Measurements from ENCODE around the gene RPL28. TPM values are rescaled to one million over a fixed set of nuclear protein-coding genes. Genes with fewer than 3 reads are reported as not detected.

The RPL28 gene
- total RNA-seq, result 153 and 182 TPM in 2 replicates

GRCh38 chr19:55385724-55386492 lies at the start of gene RPL28:
TSS of gene RPL28 (plus strand) at chr19:55385932. CDS start at chr19:55386358, 426 bp downstream.

DNA sequence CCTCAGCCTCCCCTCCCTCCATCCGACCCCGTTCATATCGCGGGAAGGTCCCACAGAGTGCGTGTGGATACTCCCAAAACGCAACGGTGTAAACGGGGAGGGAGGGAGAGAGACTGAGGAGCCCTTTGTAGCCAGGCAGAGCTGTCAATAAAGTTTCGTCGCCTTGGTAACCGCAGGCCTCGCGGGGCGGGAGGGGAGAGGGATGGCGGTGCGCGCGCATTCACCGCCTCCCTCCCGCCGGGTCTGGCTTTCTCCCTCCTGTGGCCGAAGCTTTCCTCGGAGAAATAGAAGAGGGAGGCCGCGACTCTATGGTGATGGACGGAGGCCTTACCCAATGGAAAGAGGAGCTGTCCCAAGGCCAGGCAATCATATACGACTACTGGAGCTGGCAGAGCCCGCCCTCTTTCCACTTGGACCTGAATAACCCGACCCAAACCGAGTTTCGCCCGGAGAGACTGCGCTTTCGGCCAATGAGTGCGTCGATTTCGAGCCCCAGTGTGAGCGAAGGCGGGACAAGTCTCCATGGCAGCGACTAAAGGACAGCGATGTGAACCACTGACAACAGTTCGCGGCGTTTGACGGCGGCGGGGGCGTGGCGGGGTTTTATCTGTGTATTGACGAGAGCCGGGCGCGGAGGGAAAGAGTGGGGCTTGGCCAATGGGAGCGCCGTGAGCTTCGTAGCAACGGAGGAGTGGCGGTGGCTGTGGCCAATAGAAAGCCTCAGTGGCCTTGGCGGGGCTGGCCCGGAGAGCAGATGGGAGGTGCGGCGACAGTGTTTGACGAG lies 46.4 kb upstream of the RPL28 start, which contains the start of gene KMT5C:
Gene KMT5C, plus strand, starts transcription at position 772 of the 784 bp plus-strand sequence. CDS start 2,061 bp downstream, outside the sequence.

DNA sequence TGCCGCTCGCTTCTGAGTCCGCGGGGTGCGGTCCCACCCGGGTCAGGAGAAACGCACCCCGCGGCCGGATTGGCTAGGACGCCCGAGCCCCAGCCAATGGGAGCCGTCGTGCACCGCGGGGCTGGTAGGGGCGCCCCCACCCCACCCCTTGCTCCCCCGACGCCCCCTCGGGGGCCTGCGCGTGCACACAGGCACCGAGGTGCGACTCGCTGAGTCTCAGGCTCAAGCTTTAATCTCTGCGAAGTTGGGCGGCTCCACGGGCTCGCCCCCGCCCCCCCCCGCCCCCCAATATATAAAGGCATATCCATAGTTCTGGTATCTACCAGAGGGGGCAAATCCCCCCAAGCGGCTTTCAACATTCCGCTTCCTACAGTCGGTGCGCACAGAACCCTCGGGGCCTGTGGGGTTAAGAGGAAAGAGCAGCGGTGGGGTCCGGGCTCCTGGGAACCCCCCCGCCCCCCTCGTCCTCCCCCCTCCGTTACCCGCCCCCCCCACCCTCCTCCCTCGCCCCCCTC lies 31.0 kb upstream of the RPL28 start, which contains the start of gene COX6B2:
Gene COX6B2, minus strand, starts transcription at position 22 of the 515 bp plus-strand sequence. CDS start 198 bp downstream, outside the sequence.

GRCh38 chr19:55362990-55363716 lies 22.6 kb upstream of the RPL28 start, which contains the start of gene GARIN5B:
TSS of gene GARIN5B (minus strand) at chr19:55363260. CDS start at chr19:55363066, 194 bp downstream.

DNA sequence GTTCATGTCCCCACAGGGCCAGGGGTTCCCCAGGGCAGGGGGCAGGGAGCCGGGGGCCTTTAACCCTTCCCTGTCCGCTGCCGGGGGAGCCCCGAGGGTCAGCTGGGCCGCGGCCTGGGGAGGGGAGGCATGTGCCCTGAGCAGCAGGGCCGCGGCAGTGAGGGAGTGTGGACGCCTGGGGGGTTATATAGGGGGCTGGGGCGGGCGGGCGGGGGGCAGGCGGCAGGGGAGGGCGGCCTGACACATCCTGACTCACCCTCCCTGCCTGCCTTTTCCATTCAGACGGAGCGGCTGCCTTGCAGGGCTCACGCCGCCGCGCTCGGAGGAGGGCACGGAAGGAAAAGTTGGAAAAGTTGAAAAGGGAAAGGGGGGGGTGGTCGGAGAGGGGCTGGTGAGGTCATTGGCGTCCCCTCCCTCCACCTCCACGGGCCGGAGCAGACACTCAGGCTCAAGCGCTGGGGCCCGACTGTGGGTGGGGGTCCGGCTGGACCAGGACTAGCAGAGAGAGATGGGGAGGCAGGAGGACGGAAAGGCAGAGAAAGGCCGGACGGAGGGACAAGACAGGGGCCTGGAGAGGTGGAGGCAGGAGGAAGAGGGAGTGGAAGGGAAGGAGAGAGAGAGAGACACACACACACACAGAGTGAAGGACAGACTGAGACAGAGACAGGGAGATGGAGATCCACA lies 15.3 kb upstream of the RPL28 start, which contains the start of gene IL11:
Gene IL11, minus strand, starts transcription at position 159 of the 684 bp plus-strand sequence. Its CDS starts 153 bp downstream, at position 6.

GRCh38 chr19:55376241-55376933 lies 9.3 kb upstream of the RPL28 start, which contains the start of gene TMEM190:
TSS of gene TMEM190 (plus strand) at chr19:55376826. CDS start at chr19:55376854, 28 bp downstream.

DNA sequence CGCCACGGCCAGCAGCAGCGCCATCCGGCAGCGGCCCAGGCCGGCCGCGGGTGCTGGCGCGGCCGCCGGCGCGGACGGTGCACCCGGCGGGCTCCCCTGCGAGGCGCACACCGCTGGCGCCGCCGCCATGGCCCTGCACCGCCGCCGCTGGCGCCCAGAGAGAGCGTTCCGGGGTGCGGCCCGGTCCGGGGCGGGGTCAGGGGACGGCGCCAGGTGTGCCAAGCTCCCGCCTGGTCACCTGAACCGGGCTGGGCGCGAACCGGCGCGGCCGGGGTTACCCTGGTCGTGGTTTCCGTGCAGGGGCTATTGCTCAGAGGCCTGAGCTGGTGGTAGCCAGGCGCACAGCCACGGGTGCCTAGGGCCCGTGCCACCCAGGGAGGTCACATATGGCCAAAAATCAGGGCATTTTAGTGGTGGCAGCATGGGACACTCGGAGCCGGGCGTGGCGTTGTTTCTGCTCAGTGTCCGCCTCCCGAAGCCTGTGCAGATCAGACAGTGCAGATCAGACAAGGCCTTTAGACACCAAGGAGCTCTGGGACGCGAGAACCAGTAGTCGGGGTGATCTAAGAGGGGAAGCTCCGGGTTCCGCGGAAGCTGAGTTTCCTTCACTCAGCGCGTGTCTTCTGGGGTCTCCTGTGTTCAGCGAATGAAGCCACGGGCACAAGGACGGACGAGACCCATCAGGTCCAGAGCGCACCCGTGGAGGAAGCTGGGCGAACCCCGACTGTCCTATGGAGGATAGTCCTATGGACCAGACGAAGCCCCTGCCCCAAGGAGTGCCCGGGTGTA lies 1.4 kb upstream of the RPL28 start, which contains the start of gene TMEM238:
Gene TMEM238, minus strand, starts transcription at position 162 of the 789 bp plus-strand sequence. Its CDS starts 33 bp downstream, at position 129.

DNA sequence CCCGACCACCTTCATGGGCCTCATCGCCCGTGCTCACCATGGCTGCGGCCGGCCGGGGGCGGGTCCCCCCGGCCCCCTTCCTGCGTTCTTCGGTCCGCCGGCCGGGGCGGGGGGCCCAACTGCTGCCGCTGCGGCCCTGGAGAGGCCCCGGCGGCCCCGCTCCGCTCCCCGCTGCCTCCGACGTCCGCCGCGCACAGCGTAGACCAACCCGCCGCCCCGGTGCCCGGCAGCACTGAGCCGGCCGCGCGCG lies 21.7 kb downstream of the RPL28 start, which contains the start of gene UBE2S:
Gene UBE2S, minus strand, starts transcription at position 239 of the 250 bp plus-strand sequence. Its CDS starts 199 bp downstream, at position 40.

DNA sequence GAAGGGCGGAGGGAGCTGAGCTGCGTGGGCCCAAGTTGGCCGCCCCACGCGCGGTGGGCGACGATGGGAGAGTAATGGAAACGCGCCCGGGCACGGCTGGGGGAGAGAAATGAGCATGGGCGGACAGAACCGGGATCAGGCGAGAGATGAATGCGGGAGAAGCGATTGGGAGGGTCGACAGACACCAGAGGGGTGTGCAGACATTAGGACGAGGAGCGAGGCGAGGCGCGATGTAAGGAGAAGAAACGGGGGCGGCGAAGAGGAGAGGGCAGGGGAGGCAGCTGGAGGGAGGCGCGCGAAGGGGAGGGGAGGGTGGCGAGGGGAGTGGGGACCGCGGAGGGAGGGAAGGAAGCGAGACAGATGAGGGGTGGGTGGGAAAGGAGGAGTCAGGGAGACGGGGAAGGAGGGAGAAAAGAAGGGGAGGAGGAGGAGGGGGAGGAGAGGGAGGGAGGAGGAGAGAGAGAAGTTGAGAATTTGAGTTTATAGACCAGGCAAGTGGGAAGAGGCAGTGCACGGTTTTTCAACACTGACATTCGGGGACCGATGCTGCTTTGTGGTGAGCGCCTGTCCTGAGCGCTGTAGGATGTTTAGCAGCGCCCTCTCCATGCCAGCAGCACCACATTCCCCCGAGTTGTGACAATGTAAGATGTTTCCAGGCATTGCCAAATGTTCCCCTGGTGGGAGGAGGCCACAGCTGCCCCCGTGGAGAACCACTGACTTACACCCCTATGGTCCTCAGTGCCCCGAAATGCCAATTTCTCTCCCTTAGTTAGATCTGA lies 57.5 kb downstream of the RPL28 start, which contains the start of gene SHISA7:
Gene SHISA7, minus strand, starts transcription at position 256 of the 779 bp plus-strand sequence. CDS start 437 bp downstream, outside the sequence.

Other genes with a start within 250 kb of the RPL28 start
- 1.2 and 1.7 TPM in 2 replicates for gene TNNT1, start 236.7 kb upstream of the RPL28 start, total RNA-seq
- not detected in 2 replicates for gene TNNI3, start 228.2 kb upstream of the RPL28 start, total RNA-seq
- gene DNAAF3, start 219.3 kb upstream of the RPL28 start, total RNA-seq, result 0.40 and 0.44 TPM in 2 replicates
- gene SYT5, start 205.6 kb upstream of the RPL28 start, total RNA-seq, result under 0.01 and 0.26 TPM in 2 replicates
- 3.5 and 6.1 TPM in 2 replicates for gene PTPRH, start 176.4 kb upstream of the RPL28 start, total RNA-seq
- gene TMEM86B, start 157.2 kb upstream of the RPL28 start, total RNA-seq, result 0.81 and 1.5 TPM in 2 replicates
- gene PPP6R1, start 126.9 kb upstream of the RPL28 start, total RNA-seq, result 27.7 and 30.8 TPM in 2 replicates
- 17.0 and 21.7 TPM in 2 replicates for gene HSPBP1, start 105.8 kb upstream of the RPL28 start, total RNA-seq
- gene BRSK1, start 101.9 kb upstream of the RPL28 start, total RNA-seq, result 6.7 and 7.6 TPM in 2 replicates
- not detected in 2 replicates for gene TMEM150B, start 60.6 kb upstream of the RPL28 start, total RNA-seq
- gene KMT5C, start 46.1 kb upstream of the RPL28 start, total RNA-seq, result 4.8 and 6.7 TPM in 2 replicates
- gene COX6B2, start 31.2 kb upstream of the RPL28 start, total RNA-seq, result not detected in 2 replicates
- gene GARIN5B, start 22.7 kb upstream of the RPL28 start, total RNA-seq, result not detected in 2 replicates
- gene IL11, start 15.5 kb upstream of the RPL28 start, total RNA-seq, result 1.1 and 14.9 TPM in 2 replicates
- gene TMEM190, start 9.1 kb upstream of the RPL28 start, total RNA-seq, result not detected in 2 replicates
- gene TMEM238, start 1.6 kb upstream of the RPL28 start, total RNA-seq, result 0.12 and 0.26 TPM in 2 replicates
- 73.4 and 105 TPM in 2 replicates for gene UBE2S, start 21.9 kb downstream of the RPL28 start, total RNA-seq
- not detected in 2 replicates for gene SHISA7, start 57.4 kb downstream of the RPL28 start, total RNA-seq
- gene ISOC2, start 75.7 kb downstream of the RPL28 start, total RNA-seq, result 49.1 and 52.8 TPM in 2 replicates
- not detected in 2 replicates for gene C19orf85, start 78.8 kb downstream of the RPL28 start, total RNA-seq
- gene ZNF628, start 90.7 kb downstream of the RPL28 start, total RNA-seq, result 0.66 and 0.87 TPM in 2 replicates
- gene NAT14, start 99.3 kb downstream of the RPL28 start, total RNA-seq, result 13.7 and 14.4 TPM in 2 replicates
- gene SSC5D, start 102.5 kb downstream of the RPL28 start, total RNA-seq, result 12.8 and 30.4 TPM in 2 replicates
- not detected in 2 replicates for gene SBK2, start 151.2 kb downstream of the RPL28 start, total RNA-seq
- gene SBK3, start 159.6 kb downstream of the RPL28 start, total RNA-seq, result 0.19 TPM in 1 of 2 replicates, not detected in the other
- 2.1 and 3.0 TPM in 2 replicates for gene ZNF579, start 194.9 kb downstream of the RPL28 start, total RNA-seq
- gene FIZ1, start 213.6 kb downstream of the RPL28 start, total RNA-seq, result 1.9 and 2.1 TPM in 2 replicates
- 10.1 and 11.9 TPM in 2 replicates for gene ZNF524, start 214.4 kb downstream of the RPL28 start, total RNA-seq
- gene ZNF865, start 219.7 kb downstream of the RPL28 start, total RNA-seq, result 0.66 and 1.3 TPM in 2 replicates
- 3.6 and 3.9 TPM in 2 replicates for gene ZNF784, start 238.6 kb downstream of the RPL28 start, total RNA-seq